Stimulated activated CD4-positive, alpha-beta T cell treated with anti-CD3 and anti-CD28 coated beads, Interleukin-2, amount 100 ng/mL, for 48 hours (primary cell): ENCODE data around the gene SNX33.
A peak's percentile ranks its signal among the peaks of the same experiment; 100 is the strongest.
"Not testable (repeated sequence)": the region's sequence is repeated elsewhere in the genome, so short reads cannot be mapped to it uniquely, and the experiment has no call there.

Experiments
- DNase-seq, 2 donors: peaks; one replicate each; pipeline ENCODE4 v3.0.0-alpha.2; 2020

The SNX33 gene

DNA sequence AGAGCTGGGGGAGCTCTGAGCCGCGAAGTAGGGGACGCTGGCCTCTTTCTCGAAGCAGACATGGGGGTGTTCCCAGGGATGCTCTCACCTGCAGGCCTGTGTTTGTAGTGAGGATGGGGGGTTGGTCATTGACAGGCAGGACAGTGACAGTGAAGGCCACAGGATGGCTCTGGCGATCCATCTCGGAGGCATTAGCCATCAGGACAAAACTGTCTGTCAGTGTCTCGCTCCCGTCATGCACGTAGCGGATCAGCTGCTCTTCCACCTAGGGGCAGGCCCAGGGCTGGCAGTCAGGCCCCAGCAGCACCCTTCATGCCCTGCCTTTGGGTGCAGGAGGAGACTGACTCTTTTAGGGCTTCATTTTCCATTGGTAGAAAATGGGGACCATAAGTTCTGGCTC lies 36.9 kb downstream of the SNX33 start:
- no peak for DNase-seq

- DNase-seq, result no peak
Observed at GRCh38 chr15:75685195-75685594, 37.5 kb downstream of the SNX33 start.

- peak; percentile 84 to 85 for DNase-seq
Observed at GRCh38 chr15:75686212-75686642, 38.5 kb downstream of the SNX33 start.

DNA sequence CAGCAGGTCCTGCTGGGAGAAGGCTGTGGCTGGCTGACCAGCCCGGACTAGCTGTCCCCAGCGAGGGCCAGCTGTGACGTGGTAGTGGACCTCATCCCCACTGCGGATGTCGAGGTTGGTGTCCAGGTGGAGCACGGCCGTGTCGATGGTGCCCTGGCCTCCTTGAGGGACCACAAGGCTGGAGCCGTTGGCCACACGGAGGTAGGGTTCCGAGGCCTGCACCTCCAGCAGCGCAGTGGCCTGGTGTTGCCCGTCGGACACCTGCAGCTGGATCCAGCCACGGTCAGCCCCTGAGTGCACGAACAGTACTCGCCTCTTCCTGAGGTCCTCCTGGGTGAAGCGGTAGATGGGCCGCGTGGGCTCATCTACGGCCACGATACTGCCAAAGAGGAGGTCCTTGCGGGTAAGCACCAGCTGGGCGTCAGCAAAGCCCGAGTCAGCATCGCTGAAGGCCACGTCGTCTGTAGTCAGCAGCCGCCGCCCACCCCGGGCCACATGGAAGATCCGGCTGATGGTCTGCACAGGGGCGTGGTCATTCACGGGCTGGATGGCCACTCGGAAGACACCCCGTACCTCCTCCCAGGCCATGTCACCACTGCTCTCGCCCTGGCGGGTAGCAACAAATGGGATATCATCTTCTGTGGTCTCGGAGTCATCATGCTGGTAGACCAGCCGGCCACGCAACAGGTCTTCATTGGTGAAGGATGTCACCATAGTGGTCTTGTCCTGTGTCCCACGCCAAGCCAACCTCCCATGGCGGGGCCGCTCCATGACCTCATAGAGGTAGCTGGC lies 40.0 kb downstream of the SNX33 start:
- DNase-seq, result no peak

GRCh38 chr15:75688278-75688557 lies 40.5 kb downstream of the SNX33 start:
- DNase-seq, result no peak

- DNase-seq, result no peak
Observed at GRCh38 chr15:75688831-75689230, 41.1 kb downstream of the SNX33 start.

DNA sequence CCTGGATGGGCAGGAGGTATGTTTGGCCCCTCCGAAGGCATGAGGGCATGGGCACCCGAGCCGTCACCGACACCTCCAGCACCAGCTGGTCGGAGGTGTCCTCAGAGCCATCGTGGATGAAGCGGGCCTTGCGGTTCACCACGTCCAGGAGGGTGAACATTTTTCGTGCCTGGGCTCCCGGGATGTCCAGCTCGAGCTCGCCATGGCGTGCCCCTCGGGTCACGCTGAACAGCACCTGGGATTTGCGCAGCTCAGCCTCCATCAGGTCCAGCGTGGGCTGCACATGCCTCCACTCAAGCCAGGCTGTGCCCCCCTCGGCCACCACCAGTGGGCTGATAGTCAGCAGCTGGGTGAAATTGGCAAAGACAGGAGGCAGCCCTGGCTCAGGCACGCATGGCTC lies 41.7 kb downstream of the SNX33 start:
- not testable (repeated sequence) for DNase-seq

DNA sequence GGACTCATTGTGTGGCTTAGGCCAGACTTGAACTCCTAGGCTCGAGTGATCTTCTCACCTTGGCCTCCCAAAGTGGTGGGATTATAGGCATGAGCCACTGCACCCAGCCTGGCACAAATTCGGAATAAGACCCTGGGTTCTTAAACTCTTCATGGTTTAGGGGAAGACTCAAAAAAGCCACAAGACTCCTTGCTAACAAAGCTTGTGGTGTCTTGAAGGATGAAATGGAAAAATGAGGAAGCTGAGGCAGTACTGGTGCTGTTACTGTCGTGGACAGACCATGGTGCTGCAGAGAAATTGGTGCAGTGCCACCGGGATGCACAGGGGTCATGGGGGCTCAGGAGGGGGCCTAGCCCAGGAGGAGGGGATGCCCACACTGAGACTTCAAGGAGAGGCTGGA lies 44.6 kb downstream of the SNX33 start:
- not testable (repeated sequence) for DNase-seq

GRCh38 chr15:75693028-75693427 lies 45.3 kb downstream of the SNX33 start:
- not testable (repeated sequence) for DNase-seq

DNA sequence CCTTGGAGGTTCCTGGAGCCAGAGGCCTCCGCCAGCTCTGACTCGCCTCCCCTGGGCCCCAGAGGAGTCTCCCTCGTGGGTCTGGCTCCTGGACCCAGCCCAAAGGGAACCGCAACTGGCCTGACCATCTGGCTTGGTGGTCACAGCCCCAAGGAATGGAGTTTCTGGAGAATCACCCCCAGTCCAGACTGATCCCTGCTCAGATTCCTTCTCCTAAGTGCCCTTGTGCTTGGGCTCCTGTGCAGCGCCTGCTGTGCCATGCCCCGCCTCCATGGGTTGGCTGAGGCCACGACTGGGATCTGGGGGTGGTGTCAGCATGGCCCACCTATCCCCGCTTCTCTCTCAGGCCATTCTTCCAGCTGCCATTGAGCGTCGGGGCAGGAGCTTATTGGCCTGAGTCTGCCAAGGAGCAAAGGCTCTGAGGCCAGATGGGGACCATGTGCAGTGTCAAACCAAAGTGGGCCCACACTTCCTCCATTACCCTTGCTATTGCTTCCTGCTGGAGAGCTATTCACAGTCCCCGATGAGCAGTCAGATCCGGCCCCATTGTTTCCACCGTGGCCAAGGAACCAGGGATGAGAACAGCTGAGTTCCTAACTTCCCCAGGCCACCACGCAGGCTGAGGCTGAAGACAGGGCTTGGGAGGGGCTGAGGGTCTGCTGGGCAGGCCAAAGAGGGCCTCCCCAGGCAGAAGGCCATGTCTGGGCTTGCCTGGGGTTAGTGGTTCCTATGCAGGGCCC lies 46.0 kb downstream of the SNX33 start:
- DNase-seq, result no peak

DNA sequence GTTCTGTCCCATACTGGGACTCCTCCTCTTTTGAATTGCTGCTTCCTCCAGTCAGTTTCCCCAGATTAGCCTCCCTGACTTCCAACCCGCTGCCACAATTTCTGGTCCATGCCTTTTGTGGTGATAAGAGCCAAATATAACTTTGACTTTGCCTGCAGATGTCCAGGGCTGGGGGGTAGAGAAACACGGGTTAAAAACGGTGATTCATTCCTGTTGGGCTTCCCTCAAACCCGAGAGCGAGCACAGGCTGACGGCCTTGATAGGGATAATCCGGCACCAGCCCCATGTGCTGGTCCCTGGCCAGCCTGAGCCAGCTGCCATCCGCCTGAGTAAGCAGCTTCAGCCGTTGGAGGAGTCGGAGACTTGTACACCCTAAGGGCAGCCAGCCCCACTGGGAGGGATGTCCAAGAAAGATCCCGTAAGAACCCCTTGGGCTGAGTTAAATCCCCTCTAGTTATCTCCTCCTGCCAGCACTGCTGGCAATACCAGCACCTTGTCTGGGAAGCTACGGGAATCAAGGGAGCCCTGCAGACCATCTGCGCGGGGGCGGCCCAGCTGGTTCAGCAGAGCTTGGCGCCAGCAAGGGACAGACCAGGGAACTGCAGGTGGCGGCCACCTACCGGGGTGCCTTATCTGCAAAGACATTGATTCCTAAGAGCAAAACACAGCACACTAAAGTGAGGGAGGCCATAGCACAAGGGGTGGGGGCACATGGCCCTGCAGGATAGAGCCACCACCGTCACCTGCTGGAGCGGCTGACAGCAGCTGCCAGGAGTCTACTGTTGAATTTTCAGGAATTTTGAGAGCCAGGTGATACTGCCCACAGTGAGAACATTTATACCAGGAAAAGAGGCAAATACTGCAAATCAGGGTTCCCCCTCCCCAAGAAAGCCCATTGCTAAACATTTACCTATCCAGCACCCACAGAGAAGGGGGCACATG lies 46.8 kb downstream of the SNX33 start:
- DNase-seq, result no peak

- no peak for DNase-seq
Observed at GRCh38 chr15:75695220-75695619, 47.5 kb downstream of the SNX33 start.

DNA sequence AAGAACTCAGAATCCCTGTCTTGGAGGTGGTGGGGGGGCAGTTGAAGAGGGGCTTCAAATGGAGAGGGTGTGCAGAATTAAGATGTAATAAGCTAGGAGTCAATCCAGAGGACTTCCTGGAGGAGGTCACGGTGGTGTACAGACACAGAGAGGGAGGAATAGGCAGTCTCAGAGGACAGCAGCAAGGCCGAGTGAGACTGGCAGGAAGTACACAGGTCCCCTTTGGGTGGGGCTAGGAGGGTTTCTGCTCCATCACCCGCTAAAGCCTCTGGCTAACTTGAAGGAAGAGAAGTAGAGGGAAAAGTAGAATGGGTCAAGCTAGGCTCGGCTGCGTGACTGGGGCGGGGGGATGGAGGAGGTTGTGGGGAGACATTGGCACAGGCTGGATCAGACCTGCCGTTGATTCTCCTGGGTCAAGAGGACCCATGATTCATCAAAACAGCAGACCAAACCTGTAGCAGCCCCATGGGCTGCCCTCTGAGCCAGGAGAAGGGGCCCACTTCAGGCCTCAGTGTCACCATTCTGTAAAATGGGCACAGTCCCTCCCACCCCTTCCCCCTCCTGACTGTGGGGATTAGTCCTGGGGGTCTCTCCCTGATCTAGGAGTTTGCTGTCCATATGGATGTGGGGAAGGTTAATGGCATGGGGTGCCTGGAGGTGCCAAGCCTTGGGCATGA lies 48.1 kb downstream of the SNX33 start:
- DNase-seq, result no peak

DNA sequence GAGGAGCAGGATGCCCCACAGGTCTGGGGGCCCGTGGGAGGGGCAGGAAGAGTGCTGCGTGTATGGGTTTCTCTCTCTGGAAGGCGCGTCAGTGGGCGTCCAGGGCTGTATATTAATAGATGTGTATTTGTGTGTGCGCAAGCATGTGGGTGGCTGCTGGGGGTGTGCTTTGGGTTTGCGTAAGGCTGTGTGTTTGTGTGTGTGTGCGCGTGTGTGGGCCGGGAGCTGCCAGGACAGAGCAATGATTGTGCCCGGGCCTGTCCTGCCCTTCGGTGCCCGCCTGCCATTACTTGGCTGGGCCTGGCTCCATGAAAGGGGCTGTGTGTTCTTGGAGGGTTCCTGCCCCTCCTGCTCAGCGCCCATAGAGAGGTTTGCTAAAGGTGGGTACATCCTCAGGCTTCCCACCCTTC lies 48.6 kb downstream of the SNX33 start:
- no peak for DNase-seq

- no peak for DNase-seq
Observed at GRCh38 chr15:75696854-75697259, 49.1 kb downstream of the SNX33 start.

- DNase-seq, result no peak
Observed at GRCh38 chr15:75697523-75697922, 49.8 kb downstream of the SNX33 start.

GRCh38 chr15:75697974-75698747 lies 50.4 kb downstream of the SNX33 start:
- DNase-seq, result not testable (repeated sequence)

DNA sequence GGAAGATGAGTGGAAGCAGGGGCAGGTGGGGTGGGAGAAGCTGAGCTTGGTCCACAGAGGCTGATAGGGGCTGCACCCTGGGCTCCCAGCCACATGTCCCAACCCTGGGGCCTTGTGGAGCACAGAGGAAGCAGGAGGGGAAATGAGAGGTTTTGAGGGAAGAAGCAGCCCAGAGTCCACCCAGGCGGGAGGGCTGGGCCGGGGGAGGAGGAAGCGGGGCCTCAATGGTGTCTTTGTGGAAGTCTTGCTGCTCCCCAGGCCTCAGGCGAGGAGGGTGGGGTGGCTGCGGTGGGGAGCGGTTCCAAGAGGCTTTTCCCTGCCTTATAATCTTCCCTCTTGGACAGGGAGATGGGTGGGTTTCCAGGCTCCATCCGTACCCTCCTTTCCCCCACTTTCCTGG lies 51.8 kb downstream of the SNX33 start:
- not testable (repeated sequence) for DNase-seq

DNA sequence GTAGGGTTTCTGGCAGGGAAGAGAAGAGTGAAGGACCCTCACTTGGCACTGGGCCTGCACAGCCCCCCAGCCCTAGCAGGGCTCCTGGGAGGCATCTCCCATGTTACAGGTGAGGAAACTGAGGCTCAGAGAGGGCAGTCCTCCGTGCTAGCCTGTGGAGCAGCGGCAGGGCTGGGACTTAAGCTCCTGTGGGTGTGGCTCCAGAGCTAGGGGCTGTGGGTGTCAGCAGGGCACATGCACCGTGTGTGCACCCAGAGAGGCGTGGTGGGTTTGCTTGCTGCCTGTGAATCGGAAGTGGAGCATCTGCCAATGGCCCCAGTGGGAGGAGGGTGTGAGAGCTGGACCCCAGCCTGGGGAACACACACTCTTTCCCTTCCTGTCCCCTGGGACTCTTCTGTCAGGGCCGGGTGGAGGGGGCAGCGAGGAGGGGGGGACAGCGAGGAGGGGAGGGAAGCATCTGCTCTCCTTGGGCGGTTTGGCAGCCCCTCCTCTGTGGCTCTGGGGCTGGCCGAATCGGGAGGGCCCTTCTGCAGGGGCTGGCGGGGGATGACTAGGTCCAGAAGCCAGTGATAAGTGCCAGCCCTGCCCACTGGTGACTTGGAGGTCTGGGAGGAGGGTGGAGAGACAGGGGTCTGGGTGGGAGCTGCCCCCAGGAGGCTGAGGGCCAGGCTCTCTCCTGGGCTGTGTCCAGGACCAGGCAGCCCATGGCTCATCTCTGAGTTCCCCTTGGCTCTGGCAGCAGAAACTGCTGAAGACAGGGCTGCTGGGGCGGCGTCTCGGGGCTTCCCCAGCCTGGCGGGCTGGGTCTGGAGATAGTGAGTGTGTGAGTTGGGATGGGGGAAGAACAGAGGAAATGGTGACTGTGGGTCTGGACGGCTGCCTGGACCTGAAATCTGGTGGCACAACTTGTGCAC lies 52.5 kb downstream of the SNX33 start:
- not testable (repeated sequence) for DNase-seq

DNA sequence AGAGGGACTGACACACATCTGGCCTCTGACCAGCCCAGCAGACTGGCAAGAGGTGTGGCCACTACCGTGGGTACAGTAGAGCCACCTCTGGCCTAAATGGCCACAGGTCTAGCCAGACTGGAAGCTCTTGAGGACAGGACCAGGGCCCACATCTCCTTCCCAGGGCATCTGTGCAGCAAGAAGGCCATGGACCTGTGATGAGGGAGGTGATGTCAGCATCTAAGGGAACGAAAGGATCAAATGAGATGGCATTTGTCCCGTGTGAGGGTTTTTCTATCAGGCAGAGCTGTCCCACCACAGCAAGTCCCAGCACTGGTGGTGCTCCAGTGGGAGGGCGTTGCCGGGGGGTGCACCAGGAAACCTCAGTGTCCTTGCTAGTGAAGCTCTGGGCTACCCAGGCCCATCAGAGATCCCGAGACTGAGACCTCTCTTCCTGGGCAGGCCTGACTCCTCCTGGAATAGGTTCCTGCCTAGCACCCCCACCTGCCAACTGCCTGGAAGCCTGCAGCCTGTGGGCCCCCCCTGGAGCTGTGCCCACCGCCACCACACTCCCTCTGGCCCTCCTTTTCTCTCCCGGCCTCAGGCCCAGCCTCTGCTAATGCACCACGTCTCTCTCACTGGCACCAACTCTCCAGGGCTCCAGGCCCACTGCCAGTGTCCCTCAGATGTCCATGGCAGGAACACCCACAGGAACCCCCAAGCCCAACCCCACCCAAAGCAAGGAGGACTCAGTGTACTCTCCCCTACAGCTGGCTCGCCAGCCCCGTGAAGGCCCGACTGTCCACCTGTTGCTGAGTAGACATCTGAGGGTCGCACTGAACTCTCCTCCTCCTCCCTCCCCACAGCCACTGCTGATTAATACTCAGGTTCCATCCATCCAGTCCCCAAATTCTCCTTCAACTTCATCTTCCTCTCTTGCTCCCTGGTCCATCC lies 53.6 kb downstream of the SNX33 start:
- not testable (repeated sequence) for DNase-seq
